Measurements from ENCODE around the gene GXYLT1. TPM values are rescaled to one million over a fixed set of nuclear protein-coding genes. Genes with fewer than 3 reads are reported as not detected.

GXYLT1 gene
- total and polyA plus RNA-seq, 4 donors = 2.5 to 23.2 (median 6.4) TPM

- Histone ChIP-seq H3K27me3 (ENCODE audit: control insufficient read depth in 3 of 3, insufficient read depth in 3 of 3, low read length in 2 of 3) (no peaks in the 10 kb centered on the region), H3K36me3 (ENCODE audit: control insufficient read depth in 4 of 4, insufficient read depth in 4 of 4, low read length in 4 of 4) (peaks cover 0 to 10% (median 3%) of the 10 kb centered on the region in 4 donors), H3K4me3 (no peak overlapping the region), H3K9ac (ENCODE audit: insufficient read depth in 1 of 2, low read length in 2 of 2) (no peak overlapping the region), H3K4me1 (ENCODE audit: control insufficient read depth in 5 of 5, insufficient read depth in 5 of 5, low read length in 5 of 5) (peaks cover 0 to 8% (median 0%) of the 10 kb centered on the region in 5 donors), H3K27ac (ENCODE audit: low read depth in 1 of 2, low read length in 1 of 2) (no peak overlapping the region), H3K9me3 (ENCODE audit: control insufficient read depth in 4 of 4, insufficient read depth in 3 of 4, low read length in 3 of 4) (no peaks in the 10 kb centered on the region)
- TF ChIP-seq, protein P1, sequence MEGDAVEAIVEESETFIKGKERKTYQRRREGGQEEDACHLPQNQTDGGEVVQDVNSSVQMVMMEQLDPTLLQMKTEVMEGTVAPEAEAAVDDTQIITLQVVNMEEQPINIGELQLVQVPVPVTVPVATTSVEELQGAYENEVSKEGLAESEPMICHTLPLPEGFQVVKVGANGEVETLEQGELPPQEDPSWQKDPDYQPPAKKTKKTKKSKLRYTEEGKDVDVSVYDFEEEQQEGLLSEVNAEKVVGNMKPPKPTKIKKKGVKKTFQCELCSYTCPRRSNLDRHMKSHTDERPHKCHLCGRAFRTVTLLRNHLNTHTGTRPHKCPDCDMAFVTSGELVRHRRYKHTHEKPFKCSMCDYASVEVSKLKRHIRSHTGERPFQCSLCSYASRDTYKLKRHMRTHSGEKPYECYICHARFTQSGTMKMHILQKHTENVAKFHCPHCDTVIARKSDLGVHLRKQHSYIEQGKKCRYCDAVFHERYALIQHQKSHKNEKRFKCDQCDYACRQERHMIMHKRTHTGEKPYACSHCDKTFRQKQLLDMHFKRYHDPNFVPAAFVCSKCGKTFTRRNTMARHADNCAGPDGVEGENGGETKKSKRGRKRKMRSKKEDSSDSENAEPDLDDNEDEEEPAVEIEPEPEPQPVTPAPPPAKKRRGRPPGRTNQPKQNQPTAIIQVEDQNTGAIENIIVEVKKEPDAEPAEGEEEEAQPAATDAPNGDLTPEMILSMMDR (IDR thresholded peaks at IDR 0.05; ENCODE audit: control extremely low read depth, extremely low read depth) = no peak
- DNase-seq = no peak
- no peak for ATAC-seq (ENCODE audit: insufficient read depth, low FRiP score)
Measured at GRCh38 chr12:42173961-42174521, 29.4 kb upstream of the GXYLT1 start.

DNA sequence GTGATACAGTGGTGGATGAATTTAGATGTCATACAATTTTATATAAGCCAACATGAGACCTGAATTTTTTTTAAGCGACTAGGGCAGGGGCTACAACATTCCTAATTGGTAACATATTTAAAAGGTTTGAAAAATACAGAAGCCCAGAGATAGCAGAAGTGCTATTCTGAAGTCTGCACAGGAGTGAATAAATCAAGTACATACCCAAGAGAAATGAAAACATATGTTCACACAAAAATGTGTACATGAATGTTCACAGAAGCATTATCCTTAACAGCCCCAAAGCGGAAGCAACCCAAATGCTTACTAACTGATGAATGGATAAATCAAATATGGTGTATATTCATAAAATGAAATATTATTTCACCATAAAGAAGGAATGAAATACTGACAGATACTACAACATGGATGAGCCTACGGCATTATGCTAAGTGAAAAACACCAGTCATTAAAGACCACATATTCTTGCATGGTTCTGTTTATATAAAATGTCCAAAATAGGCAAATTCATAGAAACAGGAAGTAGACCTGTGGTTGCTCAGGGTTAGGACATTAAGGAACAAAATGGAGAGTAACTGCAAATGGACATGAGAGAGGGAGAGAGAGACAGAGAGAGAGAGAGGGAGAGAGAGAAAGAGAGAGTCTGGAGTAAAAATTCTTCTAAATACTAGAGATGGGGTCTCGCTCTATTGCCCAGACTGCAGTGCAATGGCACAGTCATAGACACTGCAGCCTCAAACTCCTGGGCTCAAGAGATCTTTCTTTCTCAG is 28.0 kb upstream of the GXYLT1 start:
- no peak for DNase-seq
- H3K4me3 ChIP-seq = no peak overlapping the region
- no peak for ATAC-seq (ENCODE audit: insufficient read depth, low FRiP score)
- 94 to 98% methylated on average over 4 of the region's 4 CpGs for WGBS, 2 donors
- no peak overlapping the region for H3K9ac ChIP-seq (ENCODE audit: insufficient read depth in 1 of 2, low read length in 2 of 2)
- no peaks in the 10 kb centered on the region for H3K27me3 ChIP-seq (ENCODE audit: control insufficient read depth in 3 of 3, insufficient read depth in 3 of 3, low read length in 2 of 3)
- no peak overlapping the region for H3K27ac ChIP-seq (ENCODE audit: low read depth in 1 of 2, low read length in 1 of 2)
- TF ChIP-seq, protein P1 (IDR thresholded peaks at IDR 0.05; ENCODE audit: control extremely low read depth, extremely low read depth) = no peak
- H3K4me1 ChIP-seq (ENCODE audit: control insufficient read depth in 5 of 5, insufficient read depth in 5 of 5, low read length in 5 of 5) = peaks cover 0 to 8% (median 0%) of the 10 kb centered on the region in 5 donors
- H3K9me3 ChIP-seq (ENCODE audit: control insufficient read depth in 4 of 4, insufficient read depth in 3 of 4, low read length in 3 of 4) = no peaks in the 10 kb centered on the region
- H3K36me3 ChIP-seq (ENCODE audit: control insufficient read depth in 4 of 4, insufficient read depth in 4 of 4, low read length in 4 of 4) = peaks cover 0 to 7% (median 3%) of the 10 kb centered on the region in 4 donors

GRCh38 chr12:42167711-42168110 is 23.0 kb upstream of the GXYLT1 start:
- Histone ChIP-seq H3K9ac (ENCODE audit: insufficient read depth in 1 of 2, low read length in 2 of 2) (no peak overlapping the region), H3K9me3 (ENCODE audit: control insufficient read depth in 4 of 4, insufficient read depth in 3 of 4, low read length in 3 of 4) (no peaks in the 10 kb centered on the region), H3K4me3 (no peak overlapping the region), H3K36me3 (ENCODE audit: control insufficient read depth in 4 of 4, insufficient read depth in 4 of 4, low read length in 4 of 4) (no peaks in the 10 kb centered on the region), H3K27me3 (ENCODE audit: control insufficient read depth in 3 of 3, insufficient read depth in 3 of 3, low read length in 2 of 3) (no peaks in the 10 kb centered on the region), H3K27ac (ENCODE audit: low read depth in 1 of 2, low read length in 1 of 2) (no peak overlapping the region), H3K4me1 (ENCODE audit: control insufficient read depth in 5 of 5, insufficient read depth in 5 of 5, low read length in 5 of 5) (peaks cover 0 to 3% (median 0%) of the 10 kb centered on the region in 5 donors)
- TF ChIP-seq, protein P1 (IDR thresholded peaks at IDR 0.05; ENCODE audit: control extremely low read depth, extremely low read depth) = no peak
- ATAC-seq (ENCODE audit: insufficient read depth, low FRiP score) (no peak), DNase-seq (no peak)
- 96 to 97% methylated on average over 6 of the region's 6 CpGs for WGBS, 2 donors

All from lung (tissue), 12 donors.